NCI-H460 (cell line): Measurements from ENCODE around the gene KRTAP10-1. TPM values are rescaled to one million over a fixed set of nuclear protein-coding genes. Genes with fewer than 3 reads are reported as not detected.
"Not testable (repeated sequence)": the region's sequence is repeated elsewhere in the genome, so short reads cannot be mapped to it uniquely, and the experiment has no call there.

Experiments used
- DNase-seq: peaks from one replicate; pipeline ENCODE4 v3.0.0-alpha.2; 2016; ENCODE audit warnings: low read depth; ENCODE audit errors: extremely low read depth
- total RNA-seq: library from RNA; depleted of rRNA; stranded (reverse); fragments of >200 nt; shearing (Covaris generic); gene quantifications from 2 replicates; pipeline ENCODE4 v1.2.3, GENCODE V29; 2014

The KRTAP10-1 gene
- total RNA-seq, 1 experiment from 2014 or later, result not detected

- no peak for DNase-seq
These were observed 32.1 kb upstream of the KRTAP10-1 start for GRCh38 chr21:44571844-44572782.

- DNase-seq, result no peak
These were observed 31.3 kb upstream of the KRTAP10-1 start for GRCh38 chr21:44571296-44571695.

GRCh38 chr21:44569861-44570517, 30.0 kb upstream of the KRTAP10-1 start:
- no peak for DNase-seq

GRCh38 chr21:44568667-44569556, 28.9 kb upstream of the KRTAP10-1 start:
- DNase-seq, result no peak

- DNase-seq, result no peak
These were observed 28.3 kb upstream of the KRTAP10-1 start for GRCh38 chr21:44568261-44568660.

GRCh38 chr21:44567481-44568171, 27.6 kb upstream of the KRTAP10-1 start:
- DNase-seq, result no peak

GRCh38 chr21:44566403-44566802, 26.4 kb upstream of the KRTAP10-1 start:
- DNase-seq, result no peak

- DNase-seq, result no peak
These were observed 25.0 kb upstream of the KRTAP10-1 start for GRCh38 chr21:44564886-44565598.

- no peak for DNase-seq
These were observed 24.1 kb upstream of the KRTAP10-1 start for GRCh38 chr21:44564099-44564498.

GRCh38 chr21:44558695-44559094, 18.7 kb upstream of the KRTAP10-1 start, which contains the start of gene KRTAP10-3:
Gene KRTAP10-3 (minus strand): TSS chr21:44558795. CDS start chr21:44558715, 80 bp downstream.
- DNase-seq, result no peak

GRCh38 chr21:44558329-44558675, 18.3 kb upstream of the KRTAP10-1 start:
- not testable (repeated sequence) for DNase-seq

- no peak for DNase-seq
These were observed 17.7 kb upstream of the KRTAP10-1 start for GRCh38 chr21:44557491-44558328.

- DNase-seq, result no peak
These were observed 16.9 kb upstream of the KRTAP10-1 start for GRCh38 chr21:44556879-44557278.

- DNase-seq, result no peak
These were observed 15.3 kb upstream of the KRTAP10-1 start for GRCh38 chr21:44555200-44555875.

- no peak for DNase-seq
These were observed 12.7 kb upstream of the KRTAP10-1 start for GRCh38 chr21:44552681-44553080.

- no peak for DNase-seq
These were observed 12.1 kb upstream of the KRTAP10-1 start for GRCh38 chr21:44552136-44552535.

- DNase-seq, result no peak
These were observed 11.5 kb upstream of the KRTAP10-1 start, which contains the start of gene KRTAP10-2 for GRCh38 chr21:44551340-44551961. Gene KRTAP10-2 (minus strand): TSS chr21:44551505. CDS start chr21:44551458, 47 bp downstream.
